ENCODE data around the gene SVBP.

SVBP gene

GRCh38 chr1:42758641-42759040, 58.6 kb downstream of the SVBP start:
- no peak for DNase-seq

- DNase-seq = no peak
Measured at GRCh38 chr1:42757892-42758275, 59.3 kb downstream of the SVBP start.

Measured in activated CD4-positive, alpha-beta T cell treated with anti-CD3 and anti-CD28 coated beads, Interleukin-2, amount 50 U/mL, for 4 hours (primary cell).